NCI-H146 (cell line): ENCODE data around the gene SPACA6.
"Not testable (repeated sequence)": the region's sequence is repeated elsewhere in the genome, so short reads cannot be mapped to it uniquely, and the experiment has no call there.

ENCODE experiments used
- DNase-seq: peaks from one replicate; lab custom pipeline; 2025; lab: John Stamatoyannopoulos, UW

The SPACA6 gene

DNA sequence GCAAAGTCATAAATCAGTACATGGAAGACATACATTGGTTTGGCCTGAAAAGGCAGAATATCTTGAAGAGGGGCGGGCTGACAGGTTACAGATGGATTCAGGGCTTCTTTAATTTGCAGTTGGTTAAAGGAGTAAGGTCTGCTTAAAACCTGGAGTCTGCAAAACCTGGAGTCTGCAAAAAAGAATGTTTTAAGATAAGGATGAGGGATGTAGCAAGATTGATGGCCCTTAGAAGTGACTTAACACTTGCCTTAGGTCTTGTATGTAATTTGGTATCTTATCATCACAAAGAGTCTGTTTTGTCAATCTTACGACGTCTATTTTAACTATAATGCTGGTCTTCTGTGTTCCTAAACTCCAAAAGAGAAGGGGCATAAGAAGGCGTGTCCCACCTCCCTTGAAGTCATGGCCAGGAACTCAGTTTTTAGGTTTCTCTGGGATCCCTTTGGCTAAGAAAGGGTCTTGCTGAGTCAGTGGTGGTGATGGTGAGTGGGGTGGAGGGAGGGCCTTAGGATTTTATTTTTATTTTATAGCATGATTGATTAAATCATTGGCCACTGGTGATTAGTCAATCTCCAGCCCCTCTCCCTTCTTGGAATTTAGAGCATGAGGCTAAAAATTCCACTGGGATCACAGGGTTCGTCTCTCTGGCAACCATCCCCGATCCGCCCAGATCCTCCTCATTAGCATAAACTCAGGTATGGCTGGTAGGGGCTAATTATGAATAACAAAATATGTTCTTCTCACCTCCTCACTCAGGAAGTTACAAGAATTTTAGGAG is 40.8 kb downstream of the SPACA6 start:
- DNase-seq = no peak

DNA sequence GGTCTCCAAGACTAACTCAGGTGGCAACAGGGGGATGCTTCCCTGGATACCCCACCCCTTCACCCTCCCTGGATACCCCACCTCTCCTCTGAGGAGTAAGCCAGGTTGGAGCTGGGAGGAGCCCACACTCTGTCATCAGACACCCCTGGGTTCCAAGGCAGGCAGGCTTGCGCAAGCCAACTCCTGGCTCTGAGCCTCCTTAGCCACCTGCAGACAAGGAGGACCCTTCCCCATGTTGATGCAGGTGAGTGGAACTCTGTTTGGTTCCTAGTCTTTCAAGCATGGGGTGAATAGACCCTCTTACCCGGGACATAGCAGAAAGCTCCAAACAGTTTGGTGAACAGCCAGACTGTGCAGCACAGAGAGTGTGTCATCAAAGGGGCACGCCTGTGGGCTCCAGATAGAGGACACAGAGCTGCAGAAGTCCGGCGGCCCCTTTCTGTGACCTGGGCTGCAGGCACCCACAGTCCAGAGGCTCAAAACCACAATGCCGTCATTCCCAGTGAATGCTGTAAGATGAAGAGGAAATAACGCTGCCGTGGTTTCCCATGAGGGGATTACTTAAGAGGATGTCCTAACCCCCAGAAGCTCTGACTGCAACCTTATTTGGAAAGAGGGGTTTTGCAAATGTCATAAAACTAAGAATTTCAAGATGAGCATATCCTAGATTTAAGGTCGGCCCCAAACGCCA is 42.8 kb downstream of the SPACA6 start:
- no peak for DNase-seq

DNA sequence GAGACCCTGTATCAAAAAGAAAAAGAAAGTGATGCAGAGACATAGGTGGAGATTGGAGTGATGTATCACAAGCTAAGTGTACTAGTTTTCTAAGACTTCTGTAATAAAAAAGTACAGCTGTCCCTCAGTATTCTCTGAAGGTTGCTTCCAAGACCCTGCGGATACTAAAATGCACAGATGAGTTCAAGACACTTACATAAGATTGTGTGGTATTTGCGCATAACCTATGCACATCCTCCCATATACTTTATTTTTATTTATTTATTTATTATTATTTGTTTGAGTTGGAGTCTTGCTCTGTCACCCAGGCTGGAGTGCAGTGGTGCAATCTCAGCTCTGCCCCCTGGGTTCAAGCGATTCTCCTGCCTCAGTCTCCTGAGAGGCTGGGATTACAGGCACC is 44.3 kb downstream of the SPACA6 start:
- no peak for DNase-seq

DNA sequence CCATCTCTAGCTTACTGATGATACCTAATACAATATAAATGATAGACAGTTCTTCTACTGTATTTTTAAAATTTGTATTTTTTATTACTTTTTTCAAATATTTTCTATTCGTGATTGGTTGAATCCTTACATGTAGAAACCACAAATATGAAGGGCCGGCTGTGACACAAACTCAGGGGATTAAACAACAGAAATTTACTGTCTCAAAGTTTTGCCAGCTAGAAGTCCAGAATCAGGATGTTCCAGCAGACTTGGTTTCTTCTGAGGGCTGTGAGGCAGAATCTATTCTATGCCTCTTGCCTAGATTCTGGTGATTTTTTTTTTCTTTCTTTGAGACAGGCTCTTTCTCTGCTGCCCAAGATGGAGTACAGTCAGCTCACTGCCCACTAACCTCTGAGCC is 44.8 kb downstream of the SPACA6 start:
- DNase-seq = no peak

DNA sequence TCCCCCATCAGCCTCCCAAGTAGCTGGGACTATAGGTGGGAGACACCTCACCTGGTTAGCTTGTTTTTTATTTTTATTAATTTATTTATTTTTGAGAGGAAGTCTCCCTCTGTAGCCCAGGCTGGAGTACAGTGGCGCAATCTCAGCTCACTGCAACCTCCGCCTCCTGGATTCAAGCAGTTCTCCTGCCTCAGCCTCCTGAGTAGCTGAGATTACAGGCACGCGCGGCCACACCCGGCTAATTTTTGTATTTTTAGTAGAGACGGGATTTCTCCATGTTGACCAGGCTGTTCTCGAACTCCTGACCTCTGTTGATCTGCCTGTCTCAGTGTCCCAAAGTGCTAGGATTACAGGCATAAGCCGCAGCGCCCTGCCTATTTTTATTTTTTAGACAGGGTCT is 45.4 kb downstream of the SPACA6 start:
- not testable (repeated sequence) for DNase-seq

DNA sequence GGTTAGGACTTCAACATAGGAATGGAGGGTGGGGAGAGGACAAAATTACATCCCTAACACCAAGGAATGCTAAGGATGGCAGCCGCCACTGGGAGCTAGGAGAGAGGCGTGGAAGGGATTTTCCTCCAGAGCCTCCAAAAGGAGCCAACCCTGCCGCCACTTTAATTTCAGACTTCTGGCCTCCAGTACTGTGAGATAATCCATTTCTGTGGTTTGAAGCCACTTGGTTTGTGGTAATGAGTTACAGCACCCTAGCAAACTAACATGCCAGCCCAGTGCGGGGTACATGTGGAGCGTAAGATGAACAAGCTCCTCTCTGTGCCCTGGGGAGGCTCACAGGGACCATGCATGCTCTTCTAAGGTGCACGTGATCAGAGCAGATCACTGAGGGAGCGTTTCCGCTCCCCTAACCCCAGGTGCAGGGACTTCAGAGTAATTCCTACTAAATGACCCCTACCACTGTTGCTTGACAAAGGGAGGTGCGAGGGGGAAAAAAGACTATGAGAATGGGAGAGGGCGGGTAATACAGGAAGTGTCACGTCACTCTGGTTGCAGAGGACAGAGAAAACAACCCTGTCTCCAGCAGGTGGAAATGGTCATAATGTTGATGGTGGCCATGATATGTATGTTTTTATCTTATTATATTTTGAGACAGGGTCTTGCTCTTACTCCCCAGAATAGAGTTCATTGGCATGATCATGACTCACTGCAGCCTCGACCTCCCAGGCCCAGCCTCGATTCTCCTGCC is 46.5 kb downstream of the SPACA6 start:
- DNase-seq = no peak

DNA sequence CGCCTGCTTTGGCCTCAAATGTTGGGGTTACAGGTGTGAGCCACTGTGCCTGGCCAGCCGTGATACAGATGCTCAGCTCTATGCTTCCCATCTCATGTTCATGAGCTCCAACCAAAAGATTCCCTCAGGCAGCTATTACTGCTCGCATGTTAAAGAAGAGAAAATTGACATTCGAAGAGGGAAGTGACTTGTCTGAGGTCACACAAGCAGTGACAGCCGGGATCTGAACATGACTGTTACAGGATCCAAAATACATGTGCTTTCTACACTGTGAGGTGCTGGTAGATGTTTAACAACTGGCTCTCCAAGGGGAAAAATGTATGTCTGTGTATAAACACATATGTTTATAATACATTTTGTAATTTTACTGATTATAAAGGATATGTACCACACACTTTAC is 47.2 kb downstream of the SPACA6 start:
- no peak for DNase-seq

DNA sequence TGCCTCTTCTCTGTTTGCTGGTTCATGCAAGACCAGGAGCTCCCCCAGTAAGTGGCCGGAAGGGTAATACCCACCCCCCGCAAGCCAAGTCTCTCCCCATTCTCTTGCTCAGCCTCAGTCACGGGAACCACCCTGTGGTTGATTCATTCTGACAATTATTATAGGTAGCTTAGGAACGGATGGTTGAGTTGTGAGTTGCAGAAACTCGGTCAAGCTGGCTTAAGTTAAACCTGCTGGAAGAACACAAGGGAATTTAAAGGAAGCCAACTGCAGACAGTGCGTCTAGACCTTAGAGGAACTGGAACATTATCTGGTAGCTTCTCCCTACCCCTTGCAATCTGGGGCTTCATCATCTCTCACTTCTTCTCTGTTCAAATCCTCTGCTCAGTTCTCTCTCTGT is 49.7 kb downstream of the SPACA6 start:
- DNase-seq = no peak

DNA sequence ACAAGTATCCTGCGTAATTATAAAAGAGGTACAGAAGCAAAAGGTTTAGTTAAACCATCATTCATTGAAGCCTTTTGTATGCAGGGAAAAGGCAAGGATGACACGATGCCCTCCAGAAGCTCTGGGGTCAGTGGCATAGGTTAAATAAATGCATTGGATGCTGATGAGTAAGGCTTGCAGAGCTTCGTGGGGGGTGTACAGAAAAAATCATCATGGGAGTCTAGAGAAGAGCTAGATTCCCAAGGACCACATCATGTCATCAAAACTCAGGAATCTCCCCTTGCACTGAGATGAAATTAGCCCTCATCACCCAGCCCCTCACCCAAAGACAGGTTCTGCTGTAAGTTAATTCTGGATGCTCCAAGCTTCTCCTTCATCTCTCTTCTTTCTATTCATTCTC is 50.3 kb downstream of the SPACA6 start:
- no peak for DNase-seq

DNA sequence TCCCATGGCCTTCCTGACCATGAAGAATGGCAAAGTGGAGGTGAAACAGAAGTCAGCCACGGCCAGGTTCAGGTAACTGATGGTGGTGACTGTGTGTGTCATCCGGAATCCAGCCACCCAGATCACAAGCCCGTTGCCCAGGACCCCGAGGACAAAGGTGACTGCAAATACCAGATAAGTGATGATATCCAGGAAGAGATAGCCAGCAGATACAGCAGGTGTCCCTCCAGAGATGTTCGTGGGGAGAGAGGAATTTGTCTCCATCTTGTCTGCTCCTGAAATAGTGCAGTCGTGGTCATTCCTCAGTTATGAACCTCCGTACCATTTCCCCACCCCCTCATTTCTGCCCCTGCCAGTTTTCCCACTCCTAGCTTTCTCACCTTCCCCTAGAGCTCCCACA is 53.6 kb downstream of the SPACA6 start:
- no peak for DNase-seq

DNA sequence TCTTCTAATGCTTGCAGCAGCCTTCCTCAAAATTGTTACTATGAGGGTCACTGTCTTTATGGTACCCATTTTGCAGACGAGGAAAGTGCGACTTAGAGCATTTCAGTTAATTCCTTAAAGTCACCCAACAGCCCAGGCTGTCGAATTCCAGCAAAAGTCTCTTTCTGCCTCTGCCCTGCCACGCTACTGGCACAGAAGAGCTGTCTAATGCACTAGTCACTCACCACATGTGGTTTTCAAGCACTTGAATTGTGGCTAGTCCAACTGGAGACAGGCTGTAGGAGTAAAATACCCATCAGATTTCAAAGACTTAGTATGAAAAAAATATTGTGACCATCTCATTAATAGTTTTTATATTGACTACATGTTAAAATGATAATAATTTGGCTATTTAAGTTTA is 56.8 kb downstream of the SPACA6 start:
- no peak for DNase-seq

DNA sequence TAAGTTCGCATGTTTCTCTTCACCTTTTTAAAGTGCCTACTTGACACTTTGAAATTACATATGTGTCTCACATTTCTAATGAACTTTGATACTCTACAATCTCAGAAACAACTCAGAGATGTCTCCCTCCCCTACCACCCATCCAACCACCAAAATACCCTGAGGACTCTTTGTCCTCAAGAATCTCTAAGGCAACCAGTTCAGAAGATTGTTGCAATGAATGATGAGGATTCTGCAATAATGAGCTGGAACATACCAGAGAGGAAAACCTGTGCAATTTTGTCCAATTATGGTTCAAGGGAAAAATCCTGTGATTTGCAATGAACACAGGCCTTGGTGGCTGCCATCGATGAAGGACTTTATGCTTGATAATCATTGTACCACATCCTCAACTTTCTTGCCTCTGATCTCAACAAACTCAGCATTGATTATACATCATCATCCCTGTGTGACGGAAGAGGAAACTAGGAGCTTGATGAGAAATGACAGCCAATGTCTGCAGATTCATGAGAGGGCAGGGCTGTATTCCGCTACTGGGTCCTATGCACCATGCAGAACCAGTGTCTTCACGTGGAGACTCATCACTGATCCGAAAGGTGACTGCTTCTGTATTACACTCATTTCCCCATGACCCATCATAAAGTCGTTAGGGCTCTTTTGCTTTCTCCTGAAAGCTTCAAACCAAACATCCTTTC is 57.4 kb downstream of the SPACA6 start:
- no peak for DNase-seq

DNA sequence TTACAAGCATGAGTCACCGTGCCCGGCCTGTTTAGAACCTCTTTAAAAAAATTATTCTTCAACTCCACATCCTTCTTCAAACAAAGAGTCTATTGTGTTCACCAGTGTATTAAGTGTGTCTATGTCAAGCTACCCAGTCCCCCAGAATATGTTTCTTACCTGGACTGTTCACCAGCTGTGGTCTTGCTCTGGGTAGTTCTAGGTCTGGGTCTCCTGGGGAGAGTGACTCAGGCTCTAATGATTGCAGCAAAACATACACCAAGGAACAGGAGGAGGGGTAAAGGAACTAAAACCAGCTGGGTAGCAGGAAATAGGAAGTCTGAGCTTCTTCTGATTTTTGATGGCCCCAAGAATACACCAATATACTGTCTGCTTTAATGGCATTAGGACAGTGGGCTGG is 58.5 kb downstream of the SPACA6 start, which contains the start of gene FPR1:
Gene FPR1, minus strand, starts transcription at position 224 of the 400 bp plus-strand sequence. CDS start 4,884 bp downstream, outside the sequence.
- DNase-seq = no peak

DNA sequence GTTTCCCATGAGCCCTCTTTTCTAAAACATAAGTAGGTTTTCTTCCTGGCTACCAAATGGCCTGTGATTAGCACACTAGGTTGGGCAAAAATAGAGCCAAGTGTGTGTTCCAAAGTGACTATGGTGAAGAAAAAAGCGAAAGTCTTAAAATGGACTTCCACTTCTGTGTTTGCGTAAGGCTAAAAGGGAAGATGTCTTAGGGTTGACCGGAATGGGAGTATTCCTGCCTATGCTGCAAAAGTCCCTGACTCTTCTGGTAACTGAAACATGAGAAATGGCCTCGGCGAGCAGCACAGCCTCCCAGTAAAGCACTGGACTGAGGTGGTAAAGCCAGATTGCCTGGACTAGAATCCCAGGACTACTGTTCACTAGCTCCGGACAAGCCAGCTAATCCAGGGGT is 61.0 kb downstream of the SPACA6 start:
- no peak for DNase-seq

DNA sequence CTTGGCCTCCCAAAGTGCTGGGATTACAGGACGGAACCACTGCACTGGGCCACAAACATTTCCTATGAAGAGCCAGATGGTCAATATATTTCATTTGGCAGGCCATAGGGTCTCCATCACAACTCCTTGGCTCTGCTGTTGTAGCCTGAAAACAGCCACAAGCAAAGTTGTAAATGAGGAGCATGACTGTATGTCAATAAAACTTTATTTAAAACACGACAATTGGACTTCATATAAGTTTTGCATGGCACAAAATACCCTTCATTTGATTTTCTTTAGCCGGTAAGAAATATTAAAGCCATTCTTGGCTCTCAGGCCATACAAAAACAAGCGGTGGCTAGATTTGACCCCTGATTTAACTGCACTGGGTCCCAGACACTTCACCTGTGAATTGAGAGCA is 61.6 kb downstream of the SPACA6 start:
- no peak for DNase-seq
